Rectal smooth muscle tissue (tissue), 1 donor: ENCODE measurements around the gene ARMH3.

ENCODE experiments used
- H3K27ac ChIP-seq: one replicate; pipeline ENCODE4 v1.7.0; 2013; ENCODE audit warnings: low read depth, low read length, inconsistent platforms
- H3K27me3 ChIP-seq: one replicate; pipeline ENCODE4 v1.7.0; 2013; ENCODE audit warnings: low read length; ENCODE audit not compliant: control insufficient read depth, insufficient read depth
- H3K36me3 ChIP-seq: one replicate; pipeline ENCODE4 v1.7.0; 2013; ENCODE audit warnings: low read length; ENCODE audit not compliant: control insufficient read depth, insufficient read depth
- H3K4me1 ChIP-seq: one replicate; pipeline ENCODE4 v1.7.0; 2013; ENCODE audit warnings: low read length; ENCODE audit not compliant: control insufficient read depth, insufficient read depth
- H3K4me3 ChIP-seq: one replicate; pipeline ENCODE4 v1.7.0; 2013; ENCODE audit warnings: low read length
- H3K9ac ChIP-seq: one replicate; pipeline ENCODE4 v1.7.0; 2013; ENCODE audit warnings: low read length

Gene ARMH3

GRCh38 chr10:102055647-102056419 is at the start of gene ARMH3:
Gene ARMH3 (minus strand): TSS chr10:102056173. CDS start chr10:102040114, 16,059 bp downstream.
- H3K4me1 ChIP-seq = no peaks in the 10 kb centered on the region

GRCh38 chr10:102102421-102102820 is 46.4 kb upstream of the ARMH3 start:
- H3K36me3 ChIP-seq = peaks cover 4% of the 10 kb centered on the region
- H3K4me3 ChIP-seq = no peak overlapping the region
- H3K9ac ChIP-seq = no peak overlapping the region
- no peaks in the 10 kb centered on the region for H3K4me1 ChIP-seq
- no peaks in the 10 kb centered on the region for H3K27me3 ChIP-seq
- no peak overlapping the region for H3K27ac ChIP-seq

More at GRCh38 chr10:102055647-102056419, at the start of gene ARMH3:
- H3K9ac ChIP-seq = peak within 1 kb of the TSS; percentile 83
- H3K36me3 ChIP-seq = no peaks in the 10 kb centered on the region
- H3K4me3 ChIP-seq = peak within 1 kb of the TSS; percentile 98
- H3K27me3 ChIP-seq = no peaks in the 10 kb centered on the region
- peak within 1 kb of the TSS; percentile 93 for H3K27ac ChIP-seq

- Histone ChIP-seq H3K9ac (no peak overlapping the region), H3K4me3 (no peak overlapping the region), H3K27me3 (no peaks in the 10 kb centered on the region), H3K27ac (no peak overlapping the region), H3K4me1 (no peaks in the 10 kb centered on the region), H3K36me3 (no peaks in the 10 kb centered on the region)
These were observed 45.2 kb upstream of the ARMH3 start for GRCh38 chr10:102101152-102101551.

- no peak overlapping the region for H3K9ac ChIP-seq
- H3K36me3 ChIP-seq = no peaks in the 10 kb centered on the region
- H3K4me1 ChIP-seq = no peaks in the 10 kb centered on the region
- H3K4me3 ChIP-seq = no peak overlapping the region
- no peak overlapping the region for H3K27ac ChIP-seq
- no peaks in the 10 kb centered on the region for H3K27me3 ChIP-seq
These were observed 40.5 kb upstream of the ARMH3 start for GRCh38 chr10:102096449-102096848.

- no peak overlapping the region for H3K4me3 ChIP-seq
- H3K36me3 ChIP-seq = no peaks in the 10 kb centered on the region
- H3K27me3 ChIP-seq = no peaks in the 10 kb centered on the region
- H3K27ac ChIP-seq = no peak overlapping the region
- H3K9ac ChIP-seq = no peak overlapping the region
- no peaks in the 10 kb centered on the region for H3K4me1 ChIP-seq
These were observed 34.8 kb upstream of the ARMH3 start for GRCh38 chr10:102090772-102091171.

- Histone ChIP-seq H3K36me3 (no peaks in the 10 kb centered on the region), H3K4me3 (no peak overlapping the region), H3K27ac (no peak overlapping the region), H3K4me1 (no peaks in the 10 kb centered on the region), H3K9ac (no peak overlapping the region), H3K27me3 (no peaks in the 10 kb centered on the region)
These were observed 30.2 kb upstream of the ARMH3 start for GRCh38 chr10:102086196-102086595.

GRCh38 chr10:102085336-102085735 is 29.4 kb upstream of the ARMH3 start:
- H3K27me3 ChIP-seq = no peaks in the 10 kb centered on the region
- H3K9ac ChIP-seq = no peak overlapping the region
- no peaks in the 10 kb centered on the region for H3K36me3 ChIP-seq
- no peak overlapping the region for H3K4me3 ChIP-seq
- no peak overlapping the region for H3K27ac ChIP-seq
- H3K4me1 ChIP-seq = no peaks in the 10 kb centered on the region

- H3K9ac ChIP-seq = no peak overlapping the region
These were observed 27.6 kb upstream of the ARMH3 start for GRCh38 chr10:102083541-102083940.

GRCh38 chr10:102072673-102073527 is 16.9 kb upstream of the ARMH3 start:
- H3K36me3 ChIP-seq = no peaks in the 10 kb centered on the region
- H3K27ac ChIP-seq = no peak overlapping the region
- peaks cover 2% of the 10 kb centered on the region for H3K4me1 ChIP-seq
- no peak overlapping the region for H3K4me3 ChIP-seq
- no peak overlapping the region for H3K9ac ChIP-seq
- H3K27me3 ChIP-seq = no peaks in the 10 kb centered on the region

More at GRCh38 chr10:102083541-102083940, 27.6 kb upstream of the ARMH3 start:
- Histone ChIP-seq H3K4me3 (no peak overlapping the region), H3K36me3 (no peaks in the 10 kb centered on the region), H3K4me1 (no peaks in the 10 kb centered on the region), H3K27ac (no peak overlapping the region), H3K27me3 (no peaks in the 10 kb centered on the region)

GRCh38 chr10:102069071-102069470 is 13.1 kb upstream of the ARMH3 start:
- Histone ChIP-seq H3K27ac (no peak overlapping the region), H3K9ac (no peak overlapping the region), H3K4me3 (no peak overlapping the region), H3K4me1 (peaks cover 10% of the 10 kb centered on the region), H3K36me3 (no peaks in the 10 kb centered on the region), H3K27me3 (no peaks in the 10 kb centered on the region)

- Histone ChIP-seq H3K27me3 (no peaks in the 10 kb centered on the region), H3K4me1 (peaks cover 10% of the 10 kb centered on the region), H3K9ac (no peak overlapping the region), H3K4me3 (no peak overlapping the region), H3K36me3 (no peaks in the 10 kb centered on the region), H3K27ac (no peak overlapping the region)
These were observed 12.2 kb upstream of the ARMH3 start for GRCh38 chr10:102068216-102068615.

- Histone ChIP-seq H3K27me3 (no peaks in the 10 kb centered on the region), H3K4me3 (peak overlapping the region; percentile 90), H3K27ac (no peak overlapping the region), H3K4me1 (peaks cover 10% of the 10 kb centered on the region), H3K36me3 (no peaks in the 10 kb centered on the region), H3K9ac (no peak overlapping the region)
These were observed 11.3 kb upstream of the ARMH3 start for GRCh38 chr10:102067091-102067916.
